Measurements from ENCODE around the gene NRM.
A peak's percentile ranks its signal among the peaks of the same experiment; 100 is the strongest.

DNA sequence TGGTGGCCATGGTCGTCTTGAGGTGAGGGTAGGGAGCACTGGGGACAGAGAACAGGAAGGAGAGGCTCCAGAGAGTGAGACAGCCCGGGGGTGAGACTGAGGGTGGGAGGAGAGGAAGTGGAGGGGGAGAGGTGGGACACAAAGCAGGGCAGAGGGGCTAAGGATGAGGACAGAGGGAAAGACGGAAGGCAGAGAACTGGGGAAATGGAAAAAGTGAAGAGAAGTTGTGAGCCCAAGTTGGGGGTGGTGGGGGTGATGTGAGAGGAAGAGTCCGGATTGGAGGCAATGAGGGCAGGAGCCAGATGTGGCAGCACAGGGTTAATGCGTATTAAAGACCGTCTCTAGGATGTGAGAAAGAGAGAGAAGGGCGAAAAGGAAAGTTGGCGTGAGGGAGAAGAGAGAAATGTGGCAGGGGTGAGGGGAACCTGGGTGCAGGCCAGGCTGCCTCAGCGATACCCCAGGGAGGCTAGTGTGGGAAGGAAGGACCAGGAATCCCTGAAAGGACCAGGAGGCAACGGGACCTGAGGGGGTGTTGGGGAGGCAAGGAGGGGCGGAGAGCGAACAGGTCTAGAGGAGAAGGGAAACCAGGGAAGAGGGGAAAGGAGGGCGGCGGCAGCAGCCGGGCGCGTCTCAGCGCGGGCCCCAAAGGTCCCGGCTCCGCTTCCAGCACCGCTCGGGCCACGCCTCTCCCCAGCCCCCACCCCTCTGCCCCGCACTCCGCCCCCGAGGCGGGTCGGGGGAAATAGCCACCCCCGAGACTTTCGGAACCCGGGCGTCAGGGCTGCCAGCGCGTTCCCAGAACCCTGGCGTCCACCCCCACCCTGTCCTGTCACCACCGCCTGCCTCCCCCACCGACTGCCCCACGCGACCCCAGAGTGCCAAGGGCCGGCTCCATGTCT, 4.5 kb downstream of the NRM start, which contains the start of gene PPP1R18:
- TF ChIP-seq HOXA3 (CRISPR knock-in tag; IDR thresholded peaks at IDR 0.05), result no peak
- TF ChIP-seq KAT7 (CRISPR knock-in tag; IDR thresholded peaks at IDR 0.05; ENCODE audit: borderline replicate concordance), result no peak; the same call in 1 of the 2 replicates
- no peak for TF ChIP-seq HNF4A (CRISPR knock-in tag; IDR thresholded peaks at IDR 0.05)
- TF ChIP-seq ZBTB21 (CRISPR knock-in tag; IDR thresholded peaks at IDR 0.05), result no peak
- TF ChIP-seq POLR2A (IDR thresholded peaks at IDR 0.05; ENCODE audit: insufficient read depth in 1 of 2, low read depth in 2 of 2, low read length in 2 of 2), result 0 out of 4 replicates have a peak, but pooled peaks of 1 of the 2 experiments have one; percentile 33
- TF ChIP-seq SATB2 (CRISPR knock-in tag; IDR thresholded peaks at IDR 0.05), result no peak
- no peak for TF ChIP-seq CC2D1A (CRISPR knock-in tag; IDR thresholded peaks at IDR 0.05)
- TF ChIP-seq, protein P1, sequence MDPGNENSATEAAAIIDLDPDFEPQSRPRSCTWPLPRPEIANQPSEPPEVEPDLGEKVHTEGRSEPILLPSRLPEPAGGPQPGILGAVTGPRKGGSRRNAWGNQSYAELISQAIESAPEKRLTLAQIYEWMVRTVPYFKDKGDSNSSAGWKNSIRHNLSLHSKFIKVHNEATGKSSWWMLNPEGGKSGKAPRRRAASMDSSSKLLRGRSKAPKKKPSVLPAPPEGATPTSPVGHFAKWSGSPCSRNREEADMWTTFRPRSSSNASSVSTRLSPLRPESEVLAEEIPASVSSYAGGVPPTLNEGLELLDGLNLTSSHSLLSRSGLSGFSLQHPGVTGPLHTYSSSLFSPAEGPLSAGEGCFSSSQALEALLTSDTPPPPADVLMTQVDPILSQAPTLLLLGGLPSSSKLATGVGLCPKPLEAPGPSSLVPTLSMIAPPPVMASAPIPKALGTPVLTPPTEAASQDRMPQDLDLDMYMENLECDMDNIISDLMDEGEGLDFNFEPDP (CRISPR knock-in tag; conservative IDR thresholded peaks at IDR 0.05), result no peak
- TF ChIP-seq SMAD1 (CRISPR knock-in tag; IDR thresholded peaks at IDR 0.05; ENCODE audit: borderline replicate concordance, low read depth), result no peak
- TF ChIP-seq, protein P2, sequence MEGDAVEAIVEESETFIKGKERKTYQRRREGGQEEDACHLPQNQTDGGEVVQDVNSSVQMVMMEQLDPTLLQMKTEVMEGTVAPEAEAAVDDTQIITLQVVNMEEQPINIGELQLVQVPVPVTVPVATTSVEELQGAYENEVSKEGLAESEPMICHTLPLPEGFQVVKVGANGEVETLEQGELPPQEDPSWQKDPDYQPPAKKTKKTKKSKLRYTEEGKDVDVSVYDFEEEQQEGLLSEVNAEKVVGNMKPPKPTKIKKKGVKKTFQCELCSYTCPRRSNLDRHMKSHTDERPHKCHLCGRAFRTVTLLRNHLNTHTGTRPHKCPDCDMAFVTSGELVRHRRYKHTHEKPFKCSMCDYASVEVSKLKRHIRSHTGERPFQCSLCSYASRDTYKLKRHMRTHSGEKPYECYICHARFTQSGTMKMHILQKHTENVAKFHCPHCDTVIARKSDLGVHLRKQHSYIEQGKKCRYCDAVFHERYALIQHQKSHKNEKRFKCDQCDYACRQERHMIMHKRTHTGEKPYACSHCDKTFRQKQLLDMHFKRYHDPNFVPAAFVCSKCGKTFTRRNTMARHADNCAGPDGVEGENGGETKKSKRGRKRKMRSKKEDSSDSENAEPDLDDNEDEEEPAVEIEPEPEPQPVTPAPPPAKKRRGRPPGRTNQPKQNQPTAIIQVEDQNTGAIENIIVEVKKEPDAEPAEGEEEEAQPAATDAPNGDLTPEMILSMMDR (CRISPR knock-in tag; IDR thresholded peaks at IDR 0.05), result no peak

All from HepG2 (cell line).